GM18502 (cell line): ENCODE data around the gene ADARB2.
A peak's percentile ranks its signal among the peaks of the same experiment; 100 is the strongest.

Experiments
- ATAC-seq: cut with Tn5 transposase; IDR thresholded peaks from one replicate; pipeline ENCODE4 v1.9.1; 2021; ENCODE audit warnings: mild to moderate bottlenecking; ENCODE audit not compliant: unreplicated experiment, poor library complexity

Gene ADARB2

GRCh38 chr10:1645896-1646295 lies 91.4 kb downstream of the ADARB2 start:
- ATAC-seq: no peak

GRCh38 chr10:1644191-1644711 lies 93.1 kb downstream of the ADARB2 start:
- no peak for ATAC-seq

DNA sequence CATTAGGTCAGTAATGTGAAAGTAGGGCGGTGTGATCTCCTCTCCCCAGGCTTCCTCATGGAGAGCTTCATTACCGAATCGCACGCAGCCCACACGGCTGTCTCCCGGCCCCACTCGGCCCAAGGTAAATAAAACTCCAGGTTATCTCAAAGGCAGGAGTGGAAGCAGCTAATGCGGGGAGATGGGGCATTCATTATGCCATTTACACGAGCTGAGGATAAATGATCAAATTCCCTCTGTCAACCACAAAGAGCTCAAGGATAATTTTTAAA lies 93.5 kb downstream of the ADARB2 start:
- ATAC-seq: no peak

DNA sequence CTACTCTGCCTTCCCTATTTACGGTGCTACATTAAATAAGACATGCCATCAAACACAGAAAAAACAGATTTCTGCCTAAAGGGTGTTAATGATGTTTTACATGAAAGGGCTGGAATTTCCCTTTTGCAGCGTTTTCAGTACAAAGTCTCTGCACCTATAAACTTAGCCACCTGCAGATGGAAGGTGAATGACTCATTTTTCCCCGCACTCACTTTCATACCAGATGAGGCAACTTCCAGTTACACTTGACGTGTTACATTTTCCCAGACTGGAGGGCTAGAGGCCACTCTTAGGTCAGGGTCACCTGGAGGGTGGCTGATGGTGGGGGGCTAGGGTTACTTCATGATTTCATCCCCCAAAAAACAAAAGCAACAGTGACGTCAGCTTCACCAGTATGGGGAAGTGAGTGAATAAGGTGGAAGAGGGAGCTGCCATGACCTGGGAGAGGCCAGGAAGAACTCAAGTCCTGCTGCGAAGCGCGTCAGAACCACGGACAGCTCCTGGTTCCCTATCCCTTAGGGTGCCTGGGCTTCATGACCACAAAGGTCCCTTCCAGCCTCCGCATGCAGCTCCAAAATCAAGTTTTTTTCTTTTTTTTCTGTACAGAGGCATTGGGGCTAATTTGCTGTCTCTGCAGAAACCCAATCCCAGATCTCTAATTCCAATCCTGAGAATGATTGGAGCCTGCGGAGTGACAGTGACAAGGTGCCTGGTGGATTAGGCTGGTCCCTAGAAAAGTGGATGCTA lies 94.0 kb downstream of the ADARB2 start:
- ATAC-seq: peak; percentile 75

- ATAC-seq: no peak
Observed at GRCh38 chr10:1642600-1643160, 94.6 kb downstream of the ADARB2 start.

DNA sequence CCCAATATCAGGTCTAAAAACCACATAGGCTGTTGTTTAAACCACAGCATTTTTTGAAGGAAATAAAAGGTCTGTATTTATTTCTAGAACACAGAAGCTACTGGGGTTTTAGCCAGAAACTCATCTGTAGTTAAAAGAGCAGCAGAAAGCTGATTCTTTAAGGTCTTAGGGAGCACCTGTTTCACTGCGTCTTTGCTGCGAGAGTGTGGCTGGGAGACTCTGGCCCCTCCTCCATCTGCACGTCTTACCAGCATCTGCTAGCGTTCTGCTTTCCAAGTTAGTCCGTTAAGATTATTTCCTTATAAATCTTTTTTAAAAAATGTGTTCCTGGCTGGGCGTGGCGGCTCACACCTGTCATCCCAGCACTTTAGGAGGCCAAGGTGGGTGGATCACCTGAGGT lies 95.9 kb downstream of the ADARB2 start:
- no peak for ATAC-seq

DNA sequence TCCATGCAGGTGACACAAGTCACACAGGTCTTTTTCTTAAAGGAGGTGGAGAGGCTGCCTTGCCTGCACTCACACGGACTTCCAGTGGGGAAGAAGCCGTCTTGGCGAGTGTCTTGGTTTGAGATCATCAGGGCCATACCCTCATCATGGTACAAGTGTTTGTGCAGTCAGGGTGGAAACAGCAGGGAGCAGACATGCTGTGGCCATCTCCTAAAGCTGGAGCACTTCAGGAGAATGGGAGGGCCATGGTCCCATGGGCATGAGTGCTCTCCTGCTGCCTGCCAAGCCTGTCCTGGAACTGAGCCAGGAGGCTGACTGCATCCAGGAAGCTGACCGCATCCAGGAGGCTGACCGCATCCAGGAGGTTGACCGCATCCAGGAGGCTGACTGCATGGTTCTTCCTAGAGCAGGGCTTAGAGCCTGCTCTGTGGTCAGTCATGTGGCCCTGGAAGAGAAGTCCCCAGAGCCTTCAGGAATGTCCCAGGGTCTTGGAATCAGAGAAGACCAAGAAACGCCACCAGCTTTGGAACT lies 98.4 kb downstream of the ADARB2 start:
- no peak for ATAC-seq

- no peak for ATAC-seq
Observed at GRCh38 chr10:1635340-1635739, 102.0 kb downstream of the ADARB2 start.

- ATAC-seq: no peak
Observed at GRCh38 chr10:1634239-1634638, 103.1 kb downstream of the ADARB2 start.

DNA sequence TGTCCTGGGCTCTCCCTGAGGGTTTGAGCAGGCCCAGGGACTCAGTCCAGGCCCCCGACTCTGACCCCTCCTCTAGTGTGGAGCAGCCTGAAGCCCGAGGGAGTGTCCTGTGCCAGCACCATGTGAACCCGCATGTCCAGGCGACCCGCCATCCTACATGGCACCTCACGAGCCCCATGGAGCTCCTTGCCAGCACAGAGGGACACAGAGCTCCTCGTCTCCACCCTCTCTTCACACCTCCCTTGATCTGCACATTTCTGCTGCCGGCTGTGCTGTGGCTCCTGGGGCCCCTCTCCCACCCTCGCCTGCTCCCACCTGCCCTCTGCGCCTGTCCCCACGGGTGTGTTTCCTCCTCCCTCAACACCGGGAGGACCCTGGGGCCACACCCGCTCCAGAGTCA lies 103.5 kb downstream of the ADARB2 start:
- no peak for ATAC-seq

DNA sequence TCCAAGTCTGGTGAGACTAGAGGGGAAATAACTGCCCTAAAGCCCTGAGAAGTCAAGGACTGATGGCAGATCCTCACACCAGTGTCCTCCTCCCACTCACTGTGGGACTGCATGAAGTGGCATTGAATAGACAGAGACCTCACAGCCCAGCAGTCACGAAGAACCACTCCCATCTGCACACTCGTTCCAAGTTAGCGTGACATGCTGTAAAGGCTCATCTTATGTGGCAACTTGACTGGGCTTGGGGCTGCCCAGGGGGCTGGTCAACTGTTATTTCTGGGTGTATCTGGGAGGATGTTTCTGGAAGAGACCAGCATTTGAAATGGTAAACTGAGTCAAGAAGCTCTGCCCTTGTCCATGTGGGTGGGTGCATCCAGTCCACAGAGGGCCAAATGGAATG lies 104.7 kb downstream of the ADARB2 start:
- no peak for ATAC-seq

GRCh38 chr10:1632141-1632540 lies 105.2 kb downstream of the ADARB2 start:
- ATAC-seq: no peak

DNA sequence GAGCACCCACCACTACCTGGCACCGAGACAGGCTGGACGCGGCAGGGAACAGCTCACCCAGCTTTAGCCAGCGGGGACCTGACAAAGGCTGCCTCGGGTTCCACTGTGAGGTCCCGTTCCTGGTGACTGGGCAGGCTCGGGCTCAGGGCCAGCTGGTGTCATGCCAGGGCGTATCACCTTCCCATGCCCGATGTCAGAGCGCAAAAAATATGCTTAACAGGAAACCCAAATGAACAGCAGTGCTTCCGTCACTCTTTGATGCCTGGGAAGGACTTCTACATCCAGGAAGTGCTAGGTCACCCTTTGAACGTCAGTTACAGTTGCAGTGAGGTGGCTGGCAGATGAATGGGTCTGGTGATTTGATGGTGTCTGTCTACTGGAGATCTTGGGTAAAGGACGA lies 106.0 kb downstream of the ADARB2 start:
- no peak for ATAC-seq

DNA sequence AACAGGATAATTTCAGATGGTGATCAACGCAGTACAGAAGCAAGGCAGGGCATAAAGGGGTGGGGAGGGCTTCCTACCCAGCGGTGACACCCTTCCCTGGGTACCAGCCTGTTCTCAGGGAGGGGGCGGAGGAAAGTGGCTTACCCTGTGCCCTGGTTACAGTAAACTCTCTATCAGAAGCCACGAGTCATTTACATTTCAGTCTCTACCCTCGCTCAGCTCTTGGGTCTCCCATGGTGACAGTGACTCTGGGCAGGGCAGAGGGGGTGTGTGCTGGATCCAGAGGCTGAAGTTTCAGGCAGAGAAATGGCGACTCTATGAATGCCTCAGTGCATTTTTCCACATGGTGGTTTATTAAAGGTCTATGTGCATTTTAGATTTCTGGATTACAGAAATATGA lies 107.0 kb downstream of the ADARB2 start:
- ATAC-seq: no peak

- ATAC-seq: no peak
Observed at GRCh38 chr10:1629326-1630198, 107.8 kb downstream of the ADARB2 start.

GRCh38 chr10:1628757-1629156 lies 108.6 kb downstream of the ADARB2 start:
- ATAC-seq: no peak

GRCh38 chr10:1627945-1628344 lies 109.4 kb downstream of the ADARB2 start:
- no peak for ATAC-seq

DNA sequence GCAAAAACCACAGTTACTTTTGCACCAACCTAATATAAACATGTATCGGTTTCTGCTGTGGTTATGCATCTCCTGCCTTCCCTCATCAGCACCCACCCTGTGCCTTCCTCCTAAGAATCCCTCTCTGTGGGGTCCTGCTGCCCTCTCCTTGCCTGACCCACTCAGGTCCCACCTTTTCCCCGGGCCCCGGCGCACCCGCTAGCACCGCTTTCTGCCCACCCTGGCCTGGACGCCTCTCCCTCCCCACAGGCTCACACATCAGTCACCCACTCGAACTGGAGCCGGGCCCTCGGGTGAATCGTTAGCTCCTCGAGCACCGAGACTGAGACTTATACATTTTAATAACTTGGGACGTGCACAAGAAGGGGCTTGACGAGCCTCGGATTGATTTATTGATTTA lies 110.5 kb downstream of the ADARB2 start:
- ATAC-seq: no peak

- no peak for ATAC-seq
Observed at GRCh38 chr10:1626410-1626809, 110.9 kb downstream of the ADARB2 start.

GRCh38 chr10:1625731-1626130 lies 111.6 kb downstream of the ADARB2 start:
- ATAC-seq: no peak

GRCh38 chr10:1625079-1625478 lies 112.2 kb downstream of the ADARB2 start:
- no peak for ATAC-seq
